Stimulated activated CD8-positive, alpha-beta memory T cell treated with anti-CD3 and anti-CD28 coated beads, Interleukin-15, amount 100 ng/mL, for 4 hours (primary cell): ENCODE data around the gene PLB1.

Source experiments
- DNase-seq, 2 donors: peaks; one replicate each; pipeline ENCODE4 v3.0.0-alpha.2; 2020; ENCODE audit warnings: low read depth in 2 of 2

The PLB1 gene

GRCh38 chr2:28495551-28496250 is at the start of gene PLB1:
Gene PLB1 (plus strand): TSS chr2:28496060. CDS start chr2:28496115, 55 bp downstream.
- no peak for DNase-seq

- no peak for DNase-seq
These were observed 49.3 kb upstream of the PLB1 start for GRCh38 chr2:28446531-28446930.

GRCh38 chr2:28447086-28447485 is 48.8 kb upstream of the PLB1 start:
- no peak for DNase-seq

- no peak for DNase-seq
These were observed 47.7 kb upstream of the PLB1 start for GRCh38 chr2:28447943-28448792.

GRCh38 chr2:28448793-28449100 is 47.1 kb upstream of the PLB1 start:
- DNase-seq = no peak

- no peak for DNase-seq
These were observed 46.8 kb upstream of the PLB1 start for GRCh38 chr2:28449126-28449487.

- peak; percentile 61 to 69 for DNase-seq
These were observed 46.1 kb upstream of the PLB1 start for GRCh38 chr2:28449488-28450395.

- DNase-seq = no peak
These were observed 44.8 kb upstream of the PLB1 start for GRCh38 chr2:28450901-28451565.

- no peak for DNase-seq
These were observed 43.9 kb upstream of the PLB1 start for GRCh38 chr2:28451793-28452533.

GRCh38 chr2:28452534-28453081 is 43.3 kb upstream of the PLB1 start:
- peak; percentile 43 to 60 for DNase-seq

- DNase-seq = no peak
These were observed 42.5 kb upstream of the PLB1 start for GRCh38 chr2:28453396-28453795.

- no peak for DNase-seq
These were observed 41.6 kb upstream of the PLB1 start for GRCh38 chr2:28454016-28454930.

- no peak for DNase-seq
These were observed 38.6 kb upstream of the PLB1 start for GRCh38 chr2:28457237-28457636.

GRCh38 chr2:28461056-28461455 is 34.8 kb upstream of the PLB1 start:
- DNase-seq = no peak

- no peak for DNase-seq
These were observed 33.7 kb upstream of the PLB1 start for GRCh38 chr2:28462122-28462521.

- DNase-seq = no peak
These were observed 32.5 kb upstream of the PLB1 start for GRCh38 chr2:28463211-28463816.

- DNase-seq = no peak
These were observed 32.0 kb upstream of the PLB1 start for GRCh38 chr2:28463893-28464292.

GRCh38 chr2:28465148-28465885 is 30.5 kb upstream of the PLB1 start:
- no peak for DNase-seq

GRCh38 chr2:28469304-28469703 is 26.6 kb upstream of the PLB1 start:
- no peak for DNase-seq
